Neuronal stem cell (in vitro differentiated cells): ENCODE results near the gene SNAPC2.

ENCODE experiments used
- DNase-seq: peaks from one replicate; pipeline ENCODE4 v3.0.0-alpha.2; 2013; ENCODE audit warnings: low spot score
- H2AFZ ChIP-seq: one replicate; pipeline ENCODE4 v1.6.1; 2013; ENCODE audit warnings: mild to moderate bottlenecking, low read length, inconsistent platforms
- H2AK5ac ChIP-seq: 2 replicates; pipeline ENCODE4 v1.6.1; 2013; ENCODE audit warnings: low read depth, mild to moderate bottlenecking, inconsistent platforms, low read length, moderate library complexity, mixed read lengths
- H2BK120ac ChIP-seq: 2 replicates; pipeline ENCODE4 v1.6.1; 2013; ENCODE audit warnings: low read depth, mild to moderate bottlenecking, inconsistent platforms, low read length, moderate library complexity, mixed read lengths
- H2BK12ac ChIP-seq: one replicate; pipeline ENCODE4 v1.6.1; 2013; ENCODE audit warnings: low read length, inconsistent platforms
- H2BK15ac ChIP-seq: 2 replicates; pipeline ENCODE4 v1.6.1; 2013; ENCODE audit warnings: mild to moderate bottlenecking, low read length, inconsistent platforms, mixed read lengths
- H2BK5ac ChIP-seq: one replicate; pipeline ENCODE4 v1.6.1; 2013; ENCODE audit warnings: inconsistent platforms, mild to moderate bottlenecking, low read length, moderate library complexity
- H3K14ac ChIP-seq: one replicate; pipeline ENCODE4 v1.6.1; 2013; ENCODE audit warnings: low read length, inconsistent platforms
- H3K18ac ChIP-seq: 2 replicates; pipeline ENCODE4 v1.6.1; 2013; ENCODE audit warnings: low read length, inconsistent platforms
- H3K23ac ChIP-seq: 2 replicates; pipeline ENCODE4 v1.6.1; 2013; ENCODE audit warnings: low read depth, mild to moderate bottlenecking, mixed read lengths, low read length, inconsistent platforms; ENCODE audit not compliant: poor library complexity
- H3K27ac ChIP-seq: replicated peaks from 3 replicates; pipeline ENCODE4 v1.5.1; 2013; ENCODE audit warnings: low read length, inconsistent platforms
- H3K27me3 ChIP-seq, 3 experiments: 2 replicates each; pipeline ENCODE4 v1.6.1; 2013; ENCODE audit warnings: low read length in 3 of 3, mild to moderate bottlenecking in 2 of 3, inconsistent platforms in 1 of 3, low read depth in 1 of 3, mixed read lengths in 1 of 3, moderate library complexity in 1 of 3; ENCODE audit not compliant: control insufficient read depth in 3 of 3, insufficient read depth in 3 of 3
- H3K36me3 ChIP-seq, 2 donors: replicated peaks in 1 of 2; 2 replicates each; pipeline ENCODE4 v1.6.1; 2013; ENCODE audit warnings: low read length in 2 of 2; ENCODE audit not compliant: control insufficient read depth in 2 of 2, insufficient read depth in 2 of 2
- H3K4ac ChIP-seq: 2 replicates; pipeline ENCODE4 v1.6.1; 2013; ENCODE audit warnings: inconsistent platforms, mild to moderate bottlenecking, low read length, moderate library complexity
- H3K4me1 ChIP-seq, 2 donors: 1 replicate in 1 of 2; 2 replicates in 1 of 2; pipeline ENCODE4 v1.6.1; 2013; ENCODE audit warnings: low read length in 2 of 2, low read depth in 1 of 2; ENCODE audit not compliant: control insufficient read depth in 2 of 2, insufficient read depth in 1 of 2
- H3K4me2 ChIP-seq: one replicate; pipeline ENCODE4 v1.6.1; 2013; ENCODE audit warnings: mild to moderate bottlenecking, low read length, inconsistent platforms; ENCODE audit not compliant: insufficient read depth, poor library complexity, severe bottlenecking
- H3K4me3 ChIP-seq, 2 donors: 2 replicates each; pipeline ENCODE4 v1.5.1; 2013; ENCODE audit warnings: low read length in 2 of 2, mild to moderate bottlenecking in 2 of 2, inconsistent platforms in 1 of 2, moderate library complexity in 1 of 2
- H3K79me1 ChIP-seq: one replicate; pipeline ENCODE4 v1.6.1; 2013; ENCODE audit warnings: low read depth, mild to moderate bottlenecking, inconsistent platforms, low read length, moderate library complexity
- H3K9ac ChIP-seq: one replicate; pipeline ENCODE4 v1.6.1; 2013; ENCODE audit warnings: mild to moderate bottlenecking, low read depth, low read length, inconsistent platforms; ENCODE audit not compliant: poor library complexity
- H3K9me3 ChIP-seq, 2 donors: replicated peaks in 1 of 2; 2 replicates each; pipeline versions ENCODE3 to v1.6.1; 2013; ENCODE audit warnings: low read length in 2 of 2, mild to moderate bottlenecking in 2 of 2, inconsistent platforms in 1 of 2, low read depth in 1 of 2, mixed read lengths in 1 of 2, moderate library complexity in 1 of 2; ENCODE audit not compliant: control insufficient read depth in 2 of 2, insufficient read depth in 1 of 2
- H4K8ac ChIP-seq: one replicate; pipeline ENCODE4 v1.6.1; 2013; ENCODE audit warnings: low read depth, mild to moderate bottlenecking, inconsistent platforms, low read length, moderate library complexity
- H4K91ac ChIP-seq: one replicate; pipeline ENCODE4 v1.6.1; 2013; ENCODE audit warnings: low read length, low read depth, mild to moderate bottlenecking, inconsistent platforms; ENCODE audit not compliant: poor library complexity
- WGBS, 2 donors: extraction: QIAGEN DNeasy Blood & Tissue Kit; methylation state at CpG; one replicate each; pipeline ENCODE4 v1.1.7; 2013; ENCODE audit warnings: missing lambda C conversion rate in 2 of 2, mixed read lengths in 1 of 2; ENCODE audit not compliant: insufficient read length in 2 of 2, insufficient replicate concordance in 1 of 2; ENCODE audit errors: extremely low coverage in 2 of 2; 5-methylcytosine and 5-hydroxymethylcytosine counted together

The SNAPC2 gene

DNA sequence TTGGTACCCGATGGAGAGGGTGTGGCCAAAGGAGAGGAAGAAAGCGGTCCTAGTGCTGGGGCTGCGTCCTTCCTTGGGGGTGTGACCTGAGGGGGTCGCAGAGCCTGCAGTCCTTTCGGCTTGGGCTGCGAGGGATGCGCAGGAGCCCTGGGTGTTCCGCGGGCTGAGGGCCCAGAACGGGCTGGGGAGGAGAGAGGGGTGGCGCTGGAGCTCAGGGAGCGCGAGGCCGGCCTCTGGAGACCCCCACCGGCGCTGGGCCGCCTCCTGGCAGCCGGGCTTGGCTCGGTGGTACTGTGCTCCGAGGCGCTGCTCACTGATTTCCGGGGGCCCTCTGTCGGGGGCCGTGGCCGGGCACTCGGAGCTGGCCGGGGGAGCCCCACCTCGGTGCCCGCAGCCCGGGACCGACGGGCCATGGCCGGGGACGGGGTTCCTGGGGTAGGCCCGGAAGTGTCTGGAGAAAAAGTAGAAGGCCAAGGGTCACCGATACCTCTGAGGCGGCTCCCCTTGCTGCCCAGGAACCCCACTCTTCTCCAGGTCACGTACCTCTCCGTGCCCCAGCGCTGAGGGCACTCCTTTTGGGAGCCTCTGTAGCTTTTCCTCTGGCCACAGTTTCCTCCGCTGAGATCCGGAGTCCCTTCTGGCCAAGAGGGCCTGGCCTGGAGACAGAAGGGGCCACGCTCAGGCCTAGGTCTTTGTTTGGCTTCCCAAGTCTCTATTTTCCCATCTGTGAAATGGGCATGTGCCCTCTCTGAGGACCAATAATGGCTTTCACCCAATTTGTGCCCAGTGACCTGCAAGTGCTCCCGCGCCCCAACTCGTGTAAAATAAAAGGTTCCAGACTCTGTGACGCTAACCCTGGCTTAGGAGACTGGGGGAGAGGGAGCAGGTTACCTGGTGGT, 47.6 kb upstream of the SNAPC2 start:
- Histone ChIP-seq H3K4ac (no peak overlapping the region), H2BK5ac (peak overlapping the region; percentile 84), H3K9ac (no peak overlapping the region), H3K14ac (no peak overlapping the region), H3K4me1 (peaks cover 28 to 34% of the 10 kb centered on the region in 2 donors), H3K4me2 (peak overlapping the region; percentile 81), H3K27me3 (no peaks in the 10 kb centered on the region), H3K9me3 (no peaks in the 10 kb centered on the region), H3K27ac (peak overlapping the region; percentile 78), H4K91ac (no peak overlapping the region), H2AFZ (no peak overlapping the region), H3K23ac (peak overlapping the region; percentile 91), H2BK12ac (no peak overlapping the region), H3K4me3 (peak overlapping the region in 1 of 2 donors; percentile 81), H2AK5ac (peak overlapping the region; percentile 99), H3K36me3 (peaks cover under 1 to 20% of the 10 kb centered on the region in 2 donors), H3K79me1 (peaks cover 3% of the 10 kb centered on the region), H2BK15ac (peak overlapping the region; percentile 95), H3K18ac (peak overlapping the region; percentile 90), H2BK120ac (peak overlapping the region; percentile 47), H4K8ac (no peak overlapping the region)
- WGBS, 2 donors, result no CpG with 5 or more reads among the region's 47 CpGs
- DNase-seq, result no peak

DNA sequence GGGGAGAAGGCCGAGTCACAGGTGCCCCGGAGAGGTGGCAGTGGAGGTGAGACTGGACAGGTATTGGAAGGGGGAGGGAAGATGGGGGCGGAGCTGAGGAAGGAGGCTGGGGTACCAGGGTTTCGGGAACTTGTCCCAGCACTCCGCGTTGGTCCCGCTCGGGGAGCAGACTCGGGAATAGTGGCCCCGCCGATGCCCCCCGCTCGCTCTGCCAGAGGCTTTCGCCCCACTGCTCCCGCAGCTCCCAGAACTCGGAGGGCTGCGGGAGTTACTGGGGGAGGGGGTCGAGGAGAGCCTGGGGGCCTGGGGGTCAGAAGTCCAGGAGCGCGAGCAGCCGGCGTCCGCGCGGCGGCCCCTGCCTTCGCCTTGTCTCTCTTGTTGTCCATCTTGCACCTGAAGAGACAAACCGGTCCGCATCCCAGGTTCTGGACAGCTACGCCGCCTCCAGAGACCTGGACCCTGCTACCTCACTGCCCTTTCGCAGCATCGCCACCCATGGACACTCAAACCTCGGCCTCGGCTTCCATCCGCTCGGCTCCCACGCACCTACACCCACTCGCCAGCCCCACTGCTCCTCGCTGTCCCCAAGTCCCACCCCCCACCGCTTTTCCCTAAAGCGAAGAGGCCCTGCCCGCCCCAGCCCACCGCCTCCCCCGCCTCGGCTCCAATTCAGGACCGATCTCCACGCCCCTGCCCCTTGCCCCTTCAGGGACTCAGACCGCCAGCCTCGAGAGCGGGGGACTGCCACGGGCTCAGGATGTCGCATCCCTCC, 46.6 kb upstream of the SNAPC2 start:
- Histone ChIP-seq H3K4me2 (peak overlapping the region; percentile 81), H3K27ac (no peak overlapping the region), H3K9me3 (no peaks in the 10 kb centered on the region), H2BK12ac (no peak overlapping the region), H4K91ac (no peak overlapping the region), H4K8ac (no peak overlapping the region), H3K4me3 (peak overlapping the region; percentile 81 to 86), H3K27me3 (no peaks in the 10 kb centered on the region), H3K14ac (peak overlapping the region; percentile 97), H3K9ac (peak overlapping the region; percentile 86), H2BK15ac (peak overlapping the region; percentile 95), H3K18ac (peak overlapping the region; percentile 90), H3K36me3 (peaks cover 0 to 11% of the 10 kb centered on the region in 2 donors), H3K4ac (peak overlapping the region; percentile 76), H3K79me1 (peaks cover 3% of the 10 kb centered on the region), H3K23ac (peak overlapping the region; percentile 91), H2BK120ac (no peak overlapping the region), H2AFZ (peak overlapping the region; percentile 85), H2AK5ac (peak overlapping the region; percentile 99), H2BK5ac (peak overlapping the region; percentile 97), H3K4me1 (peaks cover 28 to 31% of the 10 kb centered on the region in 2 donors)
- no CpG with 5 or more reads among the region's 53 CpGs for WGBS, 2 donors
- DNase-seq, result no peak

DNA sequence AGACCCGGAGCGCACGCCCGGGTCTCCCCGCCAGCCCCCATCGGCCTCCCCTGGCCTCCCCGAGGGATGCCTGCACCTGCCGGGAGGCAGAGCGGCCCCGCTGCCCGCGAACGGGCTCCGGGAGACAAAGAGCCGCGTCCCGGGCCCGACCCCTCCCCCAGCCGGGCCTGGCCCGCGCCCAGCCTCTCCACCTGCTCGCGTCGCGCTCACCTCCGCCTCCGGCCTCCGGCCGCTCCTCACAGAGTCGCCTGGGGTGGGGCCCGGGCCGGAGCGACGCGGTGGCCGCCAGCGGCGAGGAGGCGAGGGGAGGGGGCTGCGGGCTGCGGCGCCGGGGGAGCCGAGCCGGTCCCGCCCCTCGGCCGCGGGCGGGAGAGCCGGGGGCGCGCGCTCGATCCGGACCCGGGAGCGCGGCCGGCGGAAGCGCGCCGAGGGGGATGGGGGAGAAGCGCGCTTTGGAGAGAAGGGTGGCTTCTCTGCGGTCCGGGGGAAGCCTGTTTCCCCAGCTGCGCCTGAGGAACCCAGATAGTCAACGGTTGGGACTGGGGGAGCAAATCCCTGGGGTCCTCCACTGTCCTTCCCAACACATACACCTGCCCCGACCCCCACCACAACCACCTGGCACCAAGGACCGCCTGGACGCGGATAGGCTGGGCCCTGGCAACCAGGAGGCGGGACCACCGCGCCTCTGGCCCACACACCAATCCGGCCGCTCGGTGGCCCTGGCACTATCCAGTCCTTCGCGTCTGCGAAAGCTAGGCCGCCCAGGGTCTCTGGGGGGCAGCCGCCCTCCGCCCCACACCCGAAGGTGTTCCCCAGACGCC, 45.9 kb upstream of the SNAPC2 start, which contains the start of gene PRR36:
TSS of gene PRR36 (minus strand) at position 315 of the 821 bp plus-strand sequence. CDS start 701 bp downstream, outside the sequence.
- peak within 1 kb of the TSS; percentile 95 for H2BK15ac ChIP-seq
- peak; percentile 79 for DNase-seq
- H3K36me3 ChIP-seq, result peaks cover 0 to 6% of the 10 kb centered on the region in 2 donors
- no peak within 1 kb of the TSS for H4K8ac ChIP-seq
- peak within 1 kb of the TSS; percentile 81 for H3K4me2 ChIP-seq
- H2BK120ac ChIP-seq, result no peak within 1 kb of the TSS
- H2AFZ ChIP-seq, result peak within 1 kb of the TSS; percentile 85
- H3K27ac ChIP-seq, result no peak within 1 kb of the TSS
- H3K9me3 ChIP-seq, result no peaks in the 10 kb centered on the region
- peak within 1 kb of the TSS; percentile 78 for H3K4ac ChIP-seq
- peak within 1 kb of the TSS; percentile 99 for H2AK5ac ChIP-seq
- peaks cover 3% of the 10 kb centered on the region for H3K79me1 ChIP-seq
- peak within 1 kb of the TSS; percentile 81 to 86 for H3K4me3 ChIP-seq
- H3K23ac ChIP-seq, result peak within 1 kb of the TSS; percentile 91
- H4K91ac ChIP-seq, result peak within 1 kb of the TSS; percentile 85
- H3K4me1 ChIP-seq, result peaks cover 27 to 28% of the 10 kb centered on the region in 2 donors
- peak within 1 kb of the TSS; percentile 86 for H3K9ac ChIP-seq
- WGBS, 2 donors, result no CpG with 5 or more reads among the region's 88 CpGs
- peak within 1 kb of the TSS; percentile 95 for H3K18ac ChIP-seq
- H3K14ac ChIP-seq, result peak within 1 kb of the TSS; percentile 97
- peak within 1 kb of the TSS; percentile 97 for H2BK5ac ChIP-seq
- H3K27me3 ChIP-seq, result no peaks in the 10 kb centered on the region
- peak within 1 kb of the TSS; percentile 86 for H2BK12ac ChIP-seq
